ENCODE results near the gene CERS6. TPM values are rescaled to one million over a fixed set of nuclear protein-coding genes. Genes with fewer than 3 reads are reported as not detected.
A peak's percentile ranks its signal among the peaks of the same experiment; 100 is the strongest.
"Not testable (repeated sequence)": the region's sequence is repeated elsewhere in the genome, so short reads cannot be mapped to it uniquely, and the experiment has no call there.

CERS6 gene
- polyA plus RNA-seq, 4 donors, result 6.8 to 55.4 (median 21.9) TPM

- Histone ChIP-seq H3K4me3 (ENCODE audit: low read depth in 1 of 3, low read length in 3 of 3) (no peak overlapping the region), H3K36me3 (ENCODE audit: control insufficient read depth in 3 of 3, insufficient read depth in 2 of 3, low read depth in 1 of 3, low read length in 3 of 3) (peaks cover 0 to 11% (median 9%) of the 10 kb centered on the region in 3 donors), H3K9me3 (ENCODE audit: control insufficient read depth in 2 of 2, insufficient read depth in 1 of 2, low read depth in 1 of 2, low read length in 1 of 2) (peaks cover 0 to 6% of the 10 kb centered on the region in 2 donors), H3K27ac (ENCODE audit: low read depth in 1 of 3, low read length in 2 of 3) (peak overlapping the region in 1 of 3 donors; percentile 55), H3K4me1 (ENCODE audit: control insufficient read depth in 3 of 3, insufficient read depth in 2 of 3, low read depth in 1 of 3, low read length in 2 of 3) (peaks cover 0 to 15% (median 4%) of the 10 kb centered on the region in 3 donors), H3K27me3 (ENCODE audit: control insufficient read depth in 3 of 3, insufficient read depth in 3 of 3, low read length in 3 of 3) (no peaks in the 10 kb centered on the region)
- FAIRE-seq (no peak), DNase-seq (peak in 1 of 2 donors; percentile 81)
- 26 to 43% (median 36%) methylated on average over 1 of the region's 1 CpG for WGBS, 3 donors
Observed at GRCh38 chr2:168765401-168765800, 309.3 kb downstream of the CERS6 start.

DNA sequence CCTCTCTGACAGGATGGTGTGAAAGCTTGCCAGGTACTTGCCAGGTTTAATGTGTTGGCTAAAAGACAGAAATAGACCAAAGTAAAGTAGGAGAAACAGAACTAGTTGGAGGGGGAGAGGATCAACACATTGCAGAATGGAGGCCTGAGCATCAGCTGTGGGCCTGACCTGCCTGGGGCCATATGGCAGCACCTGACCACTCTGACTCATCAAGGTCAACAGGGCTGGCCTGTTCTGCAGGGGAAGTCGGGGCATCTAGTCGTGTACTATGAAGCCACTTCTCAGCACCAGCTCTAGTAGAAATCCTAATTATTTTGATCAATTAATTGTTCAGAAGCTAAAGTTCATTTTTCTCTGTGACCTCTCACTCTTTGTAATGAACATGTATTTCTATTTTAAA, 310.5 kb downstream of the CERS6 start:
- Histone ChIP-seq H3K27me3 (ENCODE audit: control insufficient read depth in 3 of 3, insufficient read depth in 3 of 3, low read length in 3 of 3) (no peaks in the 10 kb centered on the region), H3K36me3 (ENCODE audit: control insufficient read depth in 3 of 3, insufficient read depth in 2 of 3, low read depth in 1 of 3, low read length in 3 of 3) (peaks cover 0 to 11% (median 9%) of the 10 kb centered on the region in 3 donors), H3K27ac (ENCODE audit: low read depth in 1 of 3, low read length in 2 of 3) (peak overlapping the region in 1 of 3 donors; percentile 55), H3K9me3 (ENCODE audit: control insufficient read depth in 2 of 2, insufficient read depth in 1 of 2, low read depth in 1 of 2, low read length in 1 of 2) (peaks cover 0 to 6% of the 10 kb centered on the region in 2 donors), H3K4me1 (ENCODE audit: control insufficient read depth in 3 of 3, insufficient read depth in 2 of 3, low read depth in 1 of 3, low read length in 2 of 3) (peaks cover 0 to 15% (median 4%) of the 10 kb centered on the region in 3 donors), H3K4me3 (ENCODE audit: low read depth in 1 of 3, low read length in 3 of 3) (no peak overlapping the region)
- 39 to 79% (median 76%) methylated on average over 2 of the region's 2 CpGs for WGBS, 3 donors
- FAIRE-seq (no peak), DNase-seq (no peak)

DNA sequence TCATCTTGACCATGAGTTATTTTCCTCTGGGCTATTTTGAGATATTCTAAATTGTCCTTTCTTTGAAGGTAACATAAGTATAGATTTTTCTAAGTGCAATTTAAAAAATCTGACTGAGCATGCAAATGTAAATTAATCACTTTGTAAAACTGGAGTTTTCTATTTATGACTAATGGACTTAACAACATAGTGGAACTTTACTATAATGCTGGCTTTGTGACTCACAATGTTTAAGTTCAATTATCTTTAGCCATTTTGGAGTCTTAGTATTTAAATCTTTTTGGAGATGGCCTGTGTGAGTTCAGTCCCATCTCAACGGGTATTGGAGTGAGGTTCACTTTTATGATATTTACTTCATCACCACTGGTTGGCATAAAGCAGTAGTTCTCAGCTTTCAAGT, 311.2 kb downstream of the CERS6 start:
- no peak for FAIRE-seq
- 3 to 39% (median 39%) methylated on average over 1 of the region's 1 CpG for WGBS, 3 donors

GRCh38 chr2:168768357-168768756, 312.3 kb downstream of the CERS6 start:
- not testable (repeated sequence) for H3K27ac ChIP-seq (ENCODE audit: low read depth in 1 of 3, low read length in 2 of 3); DNase-seq; H3K9me3 ChIP-seq (ENCODE audit: control insufficient read depth in 2 of 2, insufficient read depth in 1 of 2, low read depth in 1 of 2, low read length in 1 of 2); H3K4me3 ChIP-seq (ENCODE audit: low read depth in 1 of 3, low read length in 3 of 3); H3K27me3 ChIP-seq (ENCODE audit: control insufficient read depth in 3 of 3, insufficient read depth in 3 of 3, low read length in 3 of 3); FAIRE-seq
- 86 to 91% (median 90%) methylated on average over 6 of the region's 6 CpGs for WGBS, 3 donors
- peaks cover 0 to 11% (median 9%) of the 10 kb centered on the region in 3 donors for H3K36me3 ChIP-seq (ENCODE audit: control insufficient read depth in 3 of 3, insufficient read depth in 2 of 3, low read depth in 1 of 3, low read length in 3 of 3)
- peaks cover 0 to 15% (median 4%) of the 10 kb centered on the region in 3 donors for H3K4me1 ChIP-seq (ENCODE audit: control insufficient read depth in 3 of 3, insufficient read depth in 2 of 3, low read depth in 1 of 3, low read length in 2 of 3)

More for the DNA sequence above, 311.2 kb downstream of the CERS6 start:
- peaks cover 0 to 6% of the 10 kb centered on the region in 2 donors for H3K9me3 ChIP-seq (ENCODE audit: control insufficient read depth in 2 of 2, insufficient read depth in 1 of 2, low read depth in 1 of 2, low read length in 1 of 2)
- H3K27ac ChIP-seq (ENCODE audit: low read depth in 1 of 3, low read length in 2 of 3), result peak overlapping the region in 1 of 3 donors; percentile 8
- peaks cover 0 to 11% (median 9%) of the 10 kb centered on the region in 3 donors for H3K36me3 ChIP-seq (ENCODE audit: control insufficient read depth in 3 of 3, insufficient read depth in 2 of 3, low read depth in 1 of 3, low read length in 3 of 3)
- no peak overlapping the region for H3K4me3 ChIP-seq (ENCODE audit: low read depth in 1 of 3, low read length in 3 of 3)
- H3K27me3 ChIP-seq (ENCODE audit: control insufficient read depth in 3 of 3, insufficient read depth in 3 of 3, low read length in 3 of 3), result no peaks in the 10 kb centered on the region
- peaks cover 0 to 15% (median 4%) of the 10 kb centered on the region in 3 donors for H3K4me1 ChIP-seq (ENCODE audit: control insufficient read depth in 3 of 3, insufficient read depth in 2 of 3, low read depth in 1 of 3, low read length in 2 of 3)
- DNase-seq, result no peak

DNA sequence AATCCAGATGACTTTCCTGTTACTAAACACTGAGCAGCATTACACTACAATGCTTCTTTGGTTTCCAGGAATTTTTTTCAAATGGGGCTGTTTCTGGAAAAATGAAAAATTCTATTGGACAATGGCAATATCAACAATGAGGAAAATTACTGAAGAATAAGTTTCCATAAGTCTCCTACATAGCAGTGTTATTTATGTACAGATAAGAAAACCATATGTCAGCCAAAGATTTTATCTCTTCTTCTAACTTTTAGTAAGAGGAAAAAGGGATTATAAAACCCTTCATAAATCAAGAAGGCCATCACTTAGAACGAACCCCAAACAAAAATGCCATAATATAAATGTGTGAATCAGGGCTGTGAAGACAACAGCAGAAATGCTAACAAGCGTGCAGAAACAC, 314.7 kb downstream of the CERS6 start:
- WGBS, 3 donors, result 64 to 80% (median 72%) methylated on average over 2 of the region's 2 CpGs
- peaks cover 0 to 9% (median 0%) of the 10 kb centered on the region in 3 donors for H3K4me1 ChIP-seq (ENCODE audit: control insufficient read depth in 3 of 3, insufficient read depth in 2 of 3, low read depth in 1 of 3, low read length in 2 of 3)
- no peaks in the 10 kb centered on the region for H3K27me3 ChIP-seq (ENCODE audit: control insufficient read depth in 3 of 3, insufficient read depth in 3 of 3, low read length in 3 of 3)
- no peak overlapping the region for H3K4me3 ChIP-seq (ENCODE audit: low read depth in 1 of 3, low read length in 3 of 3)
- peaks cover 0 to 11% (median 9%) of the 10 kb centered on the region in 3 donors for H3K36me3 ChIP-seq (ENCODE audit: control insufficient read depth in 3 of 3, insufficient read depth in 2 of 3, low read depth in 1 of 3, low read length in 3 of 3)
- peaks cover 0 to under 1% of the 10 kb centered on the region in 2 donors for H3K9me3 ChIP-seq (ENCODE audit: control insufficient read depth in 2 of 2, insufficient read depth in 1 of 2, low read depth in 1 of 2, low read length in 1 of 2)
- no peak for DNase-seq
- no peak for FAIRE-seq
- H3K27ac ChIP-seq (ENCODE audit: low read depth in 1 of 3, low read length in 2 of 3), result no peak overlapping the region

GRCh38 chr2:168772704-168773103, 316.6 kb downstream of the CERS6 start:
- no peaks in the 10 kb centered on the region for H3K27me3 ChIP-seq (ENCODE audit: control insufficient read depth in 3 of 3, insufficient read depth in 3 of 3, low read length in 3 of 3)
- no peaks in the 10 kb centered on the region for H3K4me1 ChIP-seq (ENCODE audit: control insufficient read depth in 3 of 3, insufficient read depth in 2 of 3, low read depth in 1 of 3, low read length in 2 of 3)
- WGBS, 3 donors, result 97 to 99% (median 98%) methylated on average over 1 of the region's 1 CpG
- peaks cover 0 to 12% of the 10 kb centered on the region in 2 donors for H3K9me3 ChIP-seq (ENCODE audit: control insufficient read depth in 2 of 2, insufficient read depth in 1 of 2, low read depth in 1 of 2, low read length in 1 of 2)
- H3K4me3 ChIP-seq (ENCODE audit: low read depth in 1 of 3, low read length in 3 of 3), result no peak overlapping the region
- peaks cover 0 to 5% (median 3%) of the 10 kb centered on the region in 3 donors for H3K36me3 ChIP-seq (ENCODE audit: control insufficient read depth in 3 of 3, insufficient read depth in 2 of 3, low read depth in 1 of 3, low read length in 3 of 3)
- no peak overlapping the region for H3K27ac ChIP-seq (ENCODE audit: low read depth in 1 of 3, low read length in 2 of 3)
- DNase-seq (no peak), FAIRE-seq (no peak)

DNA sequence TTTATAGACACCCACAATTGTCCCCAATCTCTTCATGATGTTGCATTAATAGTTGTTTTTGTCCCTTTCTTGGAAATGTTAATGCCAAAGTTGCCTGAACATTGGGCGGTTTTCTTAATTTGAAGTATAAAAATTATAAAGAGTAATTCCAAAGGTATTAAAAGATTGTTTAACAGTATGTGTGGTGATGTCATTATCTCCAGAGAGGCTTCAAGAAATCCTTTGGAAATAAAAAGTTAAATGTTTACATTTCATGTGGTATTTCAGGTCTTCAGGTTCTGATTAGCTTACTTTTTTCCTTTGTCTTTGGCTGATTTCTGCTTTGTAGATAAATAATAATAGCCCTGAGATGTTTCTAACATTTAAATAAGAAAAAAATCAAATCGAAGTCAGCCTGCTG, 317.1 kb downstream of the CERS6 start:
- 76 to 87% (median 80%) methylated on average over 2 of the region's 2 CpGs for WGBS, 3 donors
- Histone ChIP-seq H3K4me3 (ENCODE audit: low read depth in 1 of 3, low read length in 3 of 3) (no peak overlapping the region), H3K36me3 (ENCODE audit: control insufficient read depth in 3 of 3, insufficient read depth in 2 of 3, low read depth in 1 of 3, low read length in 3 of 3) (peaks cover 0 to 4% (median 3%) of the 10 kb centered on the region in 3 donors), H3K9me3 (ENCODE audit: control insufficient read depth in 2 of 2, insufficient read depth in 1 of 2, low read depth in 1 of 2, low read length in 1 of 2) (peaks cover 0 to 12% of the 10 kb centered on the region in 2 donors), H3K27ac (ENCODE audit: low read depth in 1 of 3, low read length in 2 of 3) (no peak overlapping the region), H3K27me3 (ENCODE audit: control insufficient read depth in 3 of 3, insufficient read depth in 3 of 3, low read length in 3 of 3) (no peaks in the 10 kb centered on the region), H3K4me1 (ENCODE audit: control insufficient read depth in 3 of 3, insufficient read depth in 2 of 3, low read depth in 1 of 3, low read length in 2 of 3) (no peaks in the 10 kb centered on the region)
- no peak for DNase-seq
- FAIRE-seq, result no peak

GRCh38 chr2:168773719-168774521, 317.8 kb downstream of the CERS6 start:
- WGBS, 3 donors, result 58 to 64% (median 59%) methylated on average over 9 of the region's 9 CpGs
- FAIRE-seq (no peak), DNase-seq (peak; percentile 64 to 66)
- H3K4me3 ChIP-seq (ENCODE audit: low read depth in 1 of 3, low read length in 3 of 3), result no peak overlapping the region
- H3K36me3 ChIP-seq (ENCODE audit: control insufficient read depth in 3 of 3, insufficient read depth in 2 of 3, low read depth in 1 of 3, low read length in 3 of 3), result peaks cover 0 to 3% (median 0%) of the 10 kb centered on the region in 3 donors
- peaks cover 0 to 12% of the 10 kb centered on the region in 2 donors for H3K9me3 ChIP-seq (ENCODE audit: control insufficient read depth in 2 of 2, insufficient read depth in 1 of 2, low read depth in 1 of 2, low read length in 1 of 2)
- H3K27me3 ChIP-seq (ENCODE audit: control insufficient read depth in 3 of 3, insufficient read depth in 3 of 3, low read length in 3 of 3), result no peaks in the 10 kb centered on the region
- H3K27ac ChIP-seq (ENCODE audit: low read depth in 1 of 3, low read length in 2 of 3), result no peak overlapping the region
- no peaks in the 10 kb centered on the region for H3K4me1 ChIP-seq (ENCODE audit: control insufficient read depth in 3 of 3, insufficient read depth in 2 of 3, low read depth in 1 of 3, low read length in 2 of 3)
